Measurements from ENCODE around the gene WHAMM.

The WHAMM gene

DNA sequence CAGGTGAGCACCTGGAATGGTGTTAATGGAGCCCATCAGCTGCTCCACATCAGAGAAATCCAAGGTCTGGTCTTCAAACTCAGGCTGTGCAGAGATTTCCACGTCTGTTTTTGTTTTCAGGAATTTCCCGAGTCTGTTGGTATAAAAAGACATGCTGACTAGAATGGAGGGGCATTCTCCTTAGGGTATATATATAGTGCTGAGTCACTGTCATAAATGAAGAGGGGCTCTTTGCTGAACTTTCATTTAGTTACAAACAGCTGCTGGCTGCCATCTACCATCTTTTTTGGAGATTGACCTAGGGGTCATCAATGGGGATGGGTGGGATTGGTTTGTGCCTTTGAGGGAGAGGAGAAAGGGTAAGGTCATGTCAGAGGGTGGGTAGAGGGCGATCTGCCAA, 30.7 kb upstream of the WHAMM start:
- Histone ChIP-seq H3K27me3 (ENCODE audit: insufficient read depth, low read length) (no peaks in the 10 kb centered on the region), H3K4me3 (ENCODE audit: low read depth, low read length) (no peak overlapping the region), H2AFZ (ENCODE audit: low read length, unreplicated experiment) (no peak overlapping the region), H3K27ac (ENCODE audit: low read depth, low read length) (no peak overlapping the region), H3K4me1 (ENCODE audit: control insufficient read depth, insufficient read depth, low read length, unreplicated experiment) (no peaks in the 10 kb centered on the region), H3K36me3 (ENCODE audit: insufficient read depth, low read length) (no peaks in the 10 kb centered on the region), H3K79me2 (ENCODE audit: control insufficient read depth, insufficient read depth, low read length, unreplicated experiment) (no peaks in the 10 kb centered on the region)

DNA sequence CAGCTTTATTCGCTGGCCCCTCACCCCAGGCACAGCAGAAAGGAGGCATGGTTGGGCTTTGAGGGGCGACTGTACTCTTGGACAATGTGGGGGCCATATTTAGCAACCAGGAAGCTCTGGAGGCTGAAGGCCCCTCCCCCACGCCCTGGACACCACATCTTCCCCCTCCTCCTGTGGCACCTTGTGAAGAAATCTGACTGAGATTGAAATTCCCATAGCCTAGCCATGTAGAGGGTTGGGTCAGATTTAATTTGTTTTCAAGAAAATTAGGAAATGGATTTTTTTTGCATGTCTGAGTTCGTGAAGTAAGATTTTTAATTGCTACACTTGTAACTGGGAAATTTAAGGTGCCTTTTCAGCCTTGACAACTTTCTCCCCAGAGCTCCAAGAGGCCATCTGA, 28.1 kb upstream of the WHAMM start:
- H3K36me3 ChIP-seq (ENCODE audit: insufficient read depth, low read length), result no peaks in the 10 kb centered on the region
- H3K79me2 ChIP-seq (ENCODE audit: control insufficient read depth, insufficient read depth, low read length, unreplicated experiment), result no peaks in the 10 kb centered on the region
- H3K4me1 ChIP-seq (ENCODE audit: control insufficient read depth, insufficient read depth, low read length, unreplicated experiment), result no peaks in the 10 kb centered on the region
- H3K27me3 ChIP-seq (ENCODE audit: insufficient read depth, low read length), result peaks cover 9% of the 10 kb centered on the region
- no peak overlapping the region for H2AFZ ChIP-seq (ENCODE audit: low read length, unreplicated experiment)
- no peak overlapping the region for H3K27ac ChIP-seq (ENCODE audit: low read depth, low read length)
- no peak overlapping the region for H3K4me3 ChIP-seq (ENCODE audit: low read depth, low read length)

DNA sequence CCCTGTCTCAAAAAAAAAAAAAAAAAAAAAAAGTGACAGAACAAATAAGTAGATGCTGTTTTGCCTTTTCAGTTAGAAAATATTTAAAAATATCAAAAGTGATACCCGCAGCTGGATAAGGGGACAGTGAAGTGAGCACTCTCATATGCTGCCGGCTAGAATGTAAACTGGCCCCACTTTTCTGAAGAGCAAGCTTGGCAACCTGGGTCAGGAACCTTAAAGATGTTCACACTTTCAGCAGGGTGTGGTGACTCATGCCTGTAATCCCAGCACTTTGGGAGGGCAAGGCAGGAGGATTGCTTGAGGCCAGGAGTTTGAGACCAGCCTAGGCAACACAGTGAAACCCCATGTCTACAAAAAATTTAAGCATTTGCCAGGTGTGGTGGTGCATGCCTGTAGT, 20.9 kb upstream of the WHAMM start:
- H2AFZ ChIP-seq (ENCODE audit: low read length, unreplicated experiment), result no peak overlapping the region
- no peaks in the 10 kb centered on the region for H3K79me2 ChIP-seq (ENCODE audit: control insufficient read depth, insufficient read depth, low read length, unreplicated experiment)
- H3K27ac ChIP-seq (ENCODE audit: low read depth, low read length), result no peak overlapping the region
- no peaks in the 10 kb centered on the region for H3K36me3 ChIP-seq (ENCODE audit: insufficient read depth, low read length)
- H3K27me3 ChIP-seq (ENCODE audit: insufficient read depth, low read length), result peaks cover 18% of the 10 kb centered on the region
- H3K4me3 ChIP-seq (ENCODE audit: low read depth, low read length), result no peak overlapping the region
- no peaks in the 10 kb centered on the region for H3K4me1 ChIP-seq (ENCODE audit: control insufficient read depth, insufficient read depth, low read length, unreplicated experiment)

DNA sequence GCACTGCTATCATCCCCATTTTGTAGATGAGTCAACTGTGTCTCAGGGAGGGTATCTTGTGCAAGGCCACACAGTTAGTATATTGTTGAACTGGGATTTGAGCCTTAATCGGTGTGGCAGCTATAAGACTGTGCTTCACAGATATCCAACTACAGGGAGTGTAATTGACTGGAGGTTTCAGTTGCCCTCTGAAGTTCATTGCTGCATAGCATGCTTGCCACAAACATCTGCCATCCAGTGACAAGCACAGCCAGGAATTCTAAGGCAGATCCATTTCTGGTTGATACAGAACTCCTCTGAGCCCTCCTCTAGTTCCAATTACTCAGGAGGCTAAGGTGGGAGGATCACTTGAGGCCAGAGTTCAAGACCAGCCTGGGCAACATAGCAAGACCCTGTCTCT, 19.9 kb upstream of the WHAMM start:
- H3K4me1 ChIP-seq (ENCODE audit: control insufficient read depth, insufficient read depth, low read length, unreplicated experiment), result no peaks in the 10 kb centered on the region
- H3K36me3 ChIP-seq (ENCODE audit: insufficient read depth, low read length), result no peaks in the 10 kb centered on the region
- H3K27ac ChIP-seq (ENCODE audit: low read depth, low read length), result no peak overlapping the region
- H3K4me3 ChIP-seq (ENCODE audit: low read depth, low read length), result no peak overlapping the region
- no peaks in the 10 kb centered on the region for H3K79me2 ChIP-seq (ENCODE audit: control insufficient read depth, insufficient read depth, low read length, unreplicated experiment)
- H2AFZ ChIP-seq (ENCODE audit: low read length, unreplicated experiment), result no peak overlapping the region
- peaks cover 18% of the 10 kb centered on the region for H3K27me3 ChIP-seq (ENCODE audit: insufficient read depth, low read length)

DNA sequence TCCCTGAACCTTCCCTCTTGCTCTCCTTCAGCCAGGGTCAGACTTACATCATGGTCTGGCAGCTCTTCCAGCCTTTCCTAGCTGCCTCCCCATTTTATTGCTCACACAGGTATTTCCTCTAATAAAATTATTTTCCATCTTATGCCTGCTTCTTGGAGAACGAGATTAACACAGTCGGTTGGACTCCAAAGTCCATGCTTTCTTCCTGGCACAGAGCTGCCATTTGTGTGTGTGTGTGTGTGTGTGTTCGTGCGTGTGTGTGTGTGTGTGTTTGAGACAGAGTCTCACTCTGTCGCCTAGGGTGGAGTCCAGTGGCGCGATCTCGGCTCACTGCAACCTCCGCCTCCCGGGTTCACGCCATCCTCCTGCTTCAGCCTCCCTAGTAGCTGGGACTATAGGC, 19.1 kb upstream of the WHAMM start:
- H3K27ac ChIP-seq (ENCODE audit: low read depth, low read length), result no peak overlapping the region
- no peaks in the 10 kb centered on the region for H3K79me2 ChIP-seq (ENCODE audit: control insufficient read depth, insufficient read depth, low read length, unreplicated experiment)
- H3K4me3 ChIP-seq (ENCODE audit: low read depth, low read length), result no peak overlapping the region
- no peaks in the 10 kb centered on the region for H3K36me3 ChIP-seq (ENCODE audit: insufficient read depth, low read length)
- no peaks in the 10 kb centered on the region for H3K4me1 ChIP-seq (ENCODE audit: control insufficient read depth, insufficient read depth, low read length, unreplicated experiment)
- no peak overlapping the region for H2AFZ ChIP-seq (ENCODE audit: low read length, unreplicated experiment)
- H3K27me3 ChIP-seq (ENCODE audit: insufficient read depth, low read length), result peaks cover 18% of the 10 kb centered on the region

DNA sequence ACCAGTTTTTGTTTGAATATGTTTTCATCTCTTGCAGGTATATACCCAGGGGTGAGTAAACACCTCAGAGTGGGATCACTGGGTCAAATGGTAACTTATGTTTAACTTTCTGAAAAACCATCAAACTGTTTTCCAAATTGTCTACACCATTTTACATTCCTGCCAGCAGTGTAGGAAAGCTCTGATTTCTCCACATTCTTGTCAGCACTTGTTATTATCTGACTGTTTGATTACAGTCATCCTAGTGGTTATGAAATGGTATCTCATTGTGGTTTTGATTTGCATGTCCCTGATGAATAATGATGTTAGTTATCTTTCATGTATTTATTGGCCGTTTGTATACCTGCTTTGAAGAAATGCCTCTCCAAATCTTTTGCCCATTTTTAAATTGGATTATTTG, 17.4 kb upstream of the WHAMM start:
- peaks cover 2% of the 10 kb centered on the region; the same call in 1 of the 2 replicates for H3K27me3 ChIP-seq (ENCODE audit: insufficient read depth, low read length)
- H3K4me3 ChIP-seq (ENCODE audit: low read depth, low read length), result no peak overlapping the region
- H3K79me2 ChIP-seq (ENCODE audit: control insufficient read depth, insufficient read depth, low read length, unreplicated experiment), result no peaks in the 10 kb centered on the region
- H3K27ac ChIP-seq (ENCODE audit: low read depth, low read length), result no peak overlapping the region
- no peak overlapping the region for H2AFZ ChIP-seq (ENCODE audit: low read length, unreplicated experiment)
- no peaks in the 10 kb centered on the region for H3K4me1 ChIP-seq (ENCODE audit: control insufficient read depth, insufficient read depth, low read length, unreplicated experiment)
- H3K36me3 ChIP-seq (ENCODE audit: insufficient read depth, low read length), result no peaks in the 10 kb centered on the region

DNA sequence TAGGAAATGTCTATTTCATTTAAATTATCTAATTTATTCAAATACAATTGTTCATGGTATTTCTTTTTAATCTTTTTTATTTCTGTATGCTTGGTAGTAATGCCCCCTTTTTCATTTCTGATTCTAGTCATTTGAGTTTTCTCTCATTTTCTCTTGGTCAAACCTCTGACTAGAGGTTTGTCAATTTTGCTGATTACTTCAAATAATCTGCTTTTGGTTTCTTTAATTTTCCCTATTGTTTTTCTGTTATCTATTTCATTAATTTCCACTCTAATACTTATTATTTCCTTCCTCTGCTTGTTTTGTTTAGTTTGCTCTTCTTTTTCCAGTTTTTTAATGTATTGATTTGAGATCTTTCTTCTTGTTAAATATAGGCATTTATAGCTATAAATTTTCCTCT, 15.7 kb upstream of the WHAMM start:
- Histone ChIP-seq H3K4me3 (ENCODE audit: low read depth, low read length) (no peak overlapping the region), H3K4me1 (ENCODE audit: control insufficient read depth, insufficient read depth, low read length, unreplicated experiment) (no peaks in the 10 kb centered on the region), H3K27ac (ENCODE audit: low read depth, low read length) (no peak overlapping the region), H2AFZ (ENCODE audit: low read length, unreplicated experiment) (no peak overlapping the region), H3K27me3 (ENCODE audit: insufficient read depth, low read length) (peaks cover 8% of the 10 kb centered on the region; the same call in 1 of the 2 replicates), H3K36me3 (ENCODE audit: insufficient read depth, low read length) (no peaks in the 10 kb centered on the region), H3K79me2 (ENCODE audit: control insufficient read depth, insufficient read depth, low read length, unreplicated experiment) (no peaks in the 10 kb centered on the region)

DNA sequence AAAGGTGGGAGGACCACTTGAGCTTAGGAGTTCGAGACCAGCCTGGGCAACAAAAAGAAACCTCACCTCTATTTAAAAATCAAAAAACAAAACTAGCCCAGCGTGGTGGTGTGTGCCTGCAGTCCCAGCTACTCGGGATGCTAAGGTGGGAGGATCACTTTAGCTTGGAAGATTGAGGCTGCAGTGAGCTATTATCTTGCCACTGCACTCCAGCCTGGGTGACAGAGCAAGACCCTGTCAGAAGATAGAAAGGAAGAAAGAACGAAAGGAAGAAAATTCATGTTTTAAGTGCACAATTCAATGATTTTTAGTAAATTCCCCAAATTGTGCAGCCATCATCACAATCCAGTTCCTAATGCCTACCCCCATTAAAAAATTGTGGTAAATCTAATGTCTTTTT, 11.3 kb upstream of the WHAMM start:
- Histone ChIP-seq H3K27ac (ENCODE audit: low read depth, low read length) (no peak overlapping the region), H3K36me3 (ENCODE audit: insufficient read depth, low read length) (no peaks in the 10 kb centered on the region), H3K27me3 (ENCODE audit: insufficient read depth, low read length) (peaks cover 40% of the 10 kb centered on the region), H3K4me3 (ENCODE audit: low read depth, low read length) (no peak overlapping the region), H2AFZ (ENCODE audit: low read length, unreplicated experiment) (no peak overlapping the region), H3K79me2 (ENCODE audit: control insufficient read depth, insufficient read depth, low read length, unreplicated experiment) (no peaks in the 10 kb centered on the region), H3K4me1 (ENCODE audit: control insufficient read depth, insufficient read depth, low read length, unreplicated experiment) (no peaks in the 10 kb centered on the region)

DNA sequence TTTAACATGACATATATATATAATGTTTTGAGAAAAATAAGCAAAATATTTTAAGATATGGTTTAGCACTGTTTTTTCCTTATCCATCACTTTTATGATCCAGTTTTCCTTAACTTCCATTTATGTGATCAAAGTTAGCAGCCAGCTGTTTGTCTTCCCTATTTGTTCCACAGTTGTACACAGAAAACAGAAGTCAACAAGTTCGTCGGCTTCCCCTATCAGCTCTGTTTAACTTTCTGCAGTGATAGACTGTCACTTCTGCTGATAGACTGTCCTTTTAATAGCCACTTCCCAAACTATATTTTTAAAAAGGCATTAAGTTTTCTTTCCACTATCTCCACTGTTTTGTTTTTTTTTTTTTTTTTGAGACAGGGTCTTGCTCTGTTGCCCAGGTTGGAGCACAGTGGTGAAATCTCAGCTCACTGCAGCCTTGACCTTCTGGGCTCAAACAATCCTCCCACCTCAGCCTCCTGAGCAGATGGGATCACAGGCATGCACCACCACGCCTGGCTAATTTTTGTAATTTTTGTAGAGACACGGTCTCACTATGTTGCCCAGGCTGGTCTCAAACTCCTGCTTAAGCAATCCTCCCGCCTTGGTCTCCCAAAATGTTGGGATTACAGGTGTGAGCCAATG, 10.8 kb upstream of the WHAMM start:
- Histone ChIP-seq H3K27ac (ENCODE audit: low read depth, low read length) (no peak overlapping the region), H3K4me1 (ENCODE audit: control insufficient read depth, insufficient read depth, low read length, unreplicated experiment) (no peaks in the 10 kb centered on the region), H3K36me3 (ENCODE audit: insufficient read depth, low read length) (no peaks in the 10 kb centered on the region), H2AFZ (ENCODE audit: low read length, unreplicated experiment) (no peak overlapping the region), H3K4me3 (ENCODE audit: low read depth, low read length) (no peak overlapping the region), H3K27me3 (ENCODE audit: insufficient read depth, low read length) (peaks cover 40% of the 10 kb centered on the region), H3K79me2 (ENCODE audit: control insufficient read depth, insufficient read depth, low read length, unreplicated experiment) (no peaks in the 10 kb centered on the region)

DNA sequence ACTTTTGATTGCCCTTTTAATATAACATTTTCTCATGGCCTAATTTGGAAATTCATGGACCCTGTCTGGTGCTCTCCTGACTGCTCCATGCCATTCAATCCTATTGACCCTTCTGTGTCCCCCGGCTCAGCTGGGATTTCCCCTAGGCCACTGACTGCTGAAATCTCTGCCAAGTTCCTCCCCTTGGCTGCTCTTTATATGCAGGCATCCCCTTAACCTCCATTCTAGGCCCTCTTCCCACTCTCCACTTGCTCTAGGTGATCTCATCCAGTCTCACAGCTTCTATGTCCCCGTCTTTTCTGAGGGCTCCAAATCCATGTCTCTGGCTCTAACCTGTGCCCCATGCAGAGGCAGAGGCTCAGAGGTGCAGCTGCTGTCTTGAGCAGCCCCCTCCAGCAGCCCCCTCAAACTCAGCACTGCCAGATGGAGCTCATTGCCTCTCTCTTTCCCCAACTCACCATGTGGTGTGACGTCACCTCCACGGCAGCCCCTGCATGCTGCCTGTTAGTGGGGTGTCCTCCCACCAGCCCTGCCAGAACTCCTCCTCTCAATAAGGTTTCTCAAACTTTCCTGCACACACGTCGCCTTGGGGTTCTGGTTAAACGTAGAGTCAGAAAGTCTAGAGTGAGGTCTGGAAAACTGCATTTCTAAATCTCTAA, 10.1 kb upstream of the WHAMM start:
- Histone ChIP-seq H2AFZ (ENCODE audit: low read length, unreplicated experiment) (no peak overlapping the region), H3K4me1 (ENCODE audit: control insufficient read depth, insufficient read depth, low read length, unreplicated experiment) (no peaks in the 10 kb centered on the region), H3K4me3 (ENCODE audit: low read depth, low read length) (no peak overlapping the region), H3K27me3 (ENCODE audit: insufficient read depth, low read length) (peaks cover 40% of the 10 kb centered on the region), H3K79me2 (ENCODE audit: control insufficient read depth, insufficient read depth, low read length, unreplicated experiment) (no peaks in the 10 kb centered on the region), H3K36me3 (ENCODE audit: insufficient read depth, low read length) (no peaks in the 10 kb centered on the region), H3K27ac (ENCODE audit: low read depth, low read length) (no peak overlapping the region)

DNA sequence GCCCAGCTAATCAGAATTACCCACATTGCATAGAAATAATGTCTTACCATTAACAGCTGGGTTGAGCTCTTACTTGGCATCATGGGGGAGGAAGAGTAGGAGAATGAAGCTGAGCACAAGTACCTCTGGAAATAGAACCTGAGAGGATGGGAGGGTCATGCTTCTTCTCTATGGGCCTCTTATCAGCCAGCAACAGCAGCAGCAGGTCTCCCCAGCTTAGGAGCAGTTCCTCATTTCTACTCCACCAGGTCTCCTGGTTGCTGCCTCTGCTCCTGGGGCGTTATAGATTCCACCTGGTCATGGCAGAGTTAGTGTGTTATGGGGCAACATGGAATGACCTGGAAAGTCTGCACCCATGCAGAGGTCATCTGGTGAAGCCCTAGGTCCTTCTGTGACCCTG, 6.9 kb upstream of the WHAMM start:
- Histone ChIP-seq H3K27me3 (ENCODE audit: insufficient read depth, low read length) (peaks cover 40% of the 10 kb centered on the region), H3K79me2 (ENCODE audit: control insufficient read depth, insufficient read depth, low read length, unreplicated experiment) (no peaks in the 10 kb centered on the region), H3K4me3 (ENCODE audit: low read depth, low read length) (no peak overlapping the region), H2AFZ (ENCODE audit: low read length, unreplicated experiment) (no peak overlapping the region), H3K27ac (ENCODE audit: low read depth, low read length) (no peak overlapping the region), H3K4me1 (ENCODE audit: control insufficient read depth, insufficient read depth, low read length, unreplicated experiment) (no peaks in the 10 kb centered on the region), H3K36me3 (ENCODE audit: insufficient read depth, low read length) (no peaks in the 10 kb centered on the region)
